Stimulated activated naive CD8-positive, alpha-beta T cell treated with anti-CD3 and anti-CD28 coated beads, Interleukin-15, Interleukin-2, amounts not matched to agents 100 U/mL and 50 U/mL, for 24 hours (primary cell): ENCODE results near the gene CCR5AS.
"Not testable (repeated sequence)": the region's sequence is repeated elsewhere in the genome, so short reads cannot be mapped to it uniquely, and the experiment has no call there.

Source experiments
- ATAC-seq: fragments of 150-1000 bp; cut with Tn5 transposase; one replicate; pipeline ENCODE4 v1.10.0; 2021
- DNase-seq: peaks from one replicate; pipeline ENCODE4 v3.0.0; 2021

CCR5AS gene

DNA sequence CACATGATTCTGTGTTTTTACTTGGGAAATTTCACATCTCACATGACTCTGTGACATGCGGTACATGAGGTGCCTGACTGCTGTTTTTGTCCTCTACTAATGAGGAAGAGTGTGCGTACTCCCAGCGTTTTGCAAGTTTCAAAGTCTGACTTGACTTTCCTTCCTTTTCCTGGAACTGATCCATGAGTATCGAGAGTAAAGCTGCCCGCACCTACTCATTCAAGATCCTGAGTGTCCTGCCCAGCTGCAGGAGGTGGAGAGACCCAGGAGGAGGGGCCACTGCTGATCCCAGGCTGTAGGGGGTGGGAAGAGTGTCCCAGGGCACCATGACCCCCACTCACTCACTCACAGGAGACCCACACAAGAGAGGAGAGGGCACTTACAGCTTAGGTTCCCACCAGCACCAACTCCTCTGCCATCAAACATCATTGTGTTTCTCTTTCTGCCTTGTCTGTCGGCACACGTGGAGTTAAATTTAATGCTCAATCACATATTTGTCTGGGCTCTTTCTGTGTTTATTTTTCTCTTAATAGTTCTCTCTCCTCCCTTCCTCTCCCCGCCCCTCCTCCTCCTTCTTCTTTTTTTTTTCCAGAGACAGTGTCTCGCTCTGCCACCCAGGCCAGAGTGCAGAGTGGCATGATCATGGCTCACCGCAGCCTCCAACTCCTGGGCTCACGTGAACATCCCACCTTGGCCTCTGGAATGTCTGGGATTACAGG, 1.4 kb downstream of the CCR5AS start:
- no peak for ATAC-seq

DNA sequence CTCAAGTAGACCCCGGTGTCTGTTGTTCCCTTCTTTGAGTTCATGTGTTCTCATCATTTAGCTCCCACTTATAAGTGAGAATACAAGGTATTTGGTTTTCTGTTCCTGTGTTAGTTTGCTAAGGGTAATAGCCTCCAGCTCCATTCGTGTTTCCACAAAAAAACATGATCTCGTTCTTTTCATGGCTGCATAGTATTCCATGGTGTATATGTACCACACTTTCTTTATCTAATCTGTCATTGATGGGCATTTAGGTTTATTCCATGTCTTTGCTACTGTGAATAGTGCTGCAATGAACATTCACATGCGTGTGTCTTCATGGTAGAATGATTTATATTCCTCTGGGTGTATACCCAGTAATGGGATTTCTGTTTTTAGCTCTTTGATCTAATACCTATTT, 4.0 kb downstream of the CCR5AS start:
- not testable (repeated sequence) for ATAC-seq, DNase-seq

More for the DNA sequence above, 1.4 kb downstream of the CCR5AS start:
- no peak for DNase-seq

DNA sequence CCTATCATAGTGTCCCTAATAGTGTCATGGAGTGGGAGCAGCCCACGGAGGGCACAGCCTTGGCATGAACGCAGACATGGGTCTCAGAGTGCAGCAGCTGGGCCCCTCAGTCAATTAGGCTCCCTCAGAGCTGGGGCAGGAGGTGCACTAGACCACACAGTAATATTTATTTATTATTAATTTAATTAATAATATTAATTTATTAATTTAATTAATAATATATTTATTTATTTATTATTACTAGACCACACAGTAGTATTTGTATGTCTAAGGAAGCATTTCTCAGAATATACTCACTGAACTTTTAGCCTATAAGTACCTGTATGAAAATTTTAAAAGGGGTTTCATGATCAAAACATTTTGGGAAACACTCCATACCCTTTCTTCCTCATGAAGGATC, 5.3 kb downstream of the CCR5AS start:
- DNase-seq, result no peak
- ATAC-seq, result no peak

DNA sequence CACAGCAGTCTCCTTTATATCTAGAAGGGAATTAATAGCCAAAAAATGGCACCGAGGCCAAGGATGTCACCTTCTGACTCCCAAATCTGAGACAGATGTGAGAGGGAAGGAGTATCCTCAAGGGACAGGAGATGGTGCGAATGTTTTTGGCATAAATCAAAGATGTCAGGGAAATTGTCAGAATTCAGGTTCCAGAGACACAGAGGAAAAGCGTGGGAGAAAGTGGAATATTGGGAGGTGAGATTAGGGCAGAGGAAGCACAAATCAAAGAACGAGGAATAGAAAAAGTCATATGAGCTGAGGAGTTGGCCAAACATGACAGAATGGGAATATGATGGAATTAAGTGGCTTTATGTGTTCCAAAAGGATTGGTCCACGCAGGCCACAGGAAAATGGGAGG, 6.0 kb downstream of the CCR5AS start:
- no peak for ATAC-seq
- no peak for DNase-seq

DNA sequence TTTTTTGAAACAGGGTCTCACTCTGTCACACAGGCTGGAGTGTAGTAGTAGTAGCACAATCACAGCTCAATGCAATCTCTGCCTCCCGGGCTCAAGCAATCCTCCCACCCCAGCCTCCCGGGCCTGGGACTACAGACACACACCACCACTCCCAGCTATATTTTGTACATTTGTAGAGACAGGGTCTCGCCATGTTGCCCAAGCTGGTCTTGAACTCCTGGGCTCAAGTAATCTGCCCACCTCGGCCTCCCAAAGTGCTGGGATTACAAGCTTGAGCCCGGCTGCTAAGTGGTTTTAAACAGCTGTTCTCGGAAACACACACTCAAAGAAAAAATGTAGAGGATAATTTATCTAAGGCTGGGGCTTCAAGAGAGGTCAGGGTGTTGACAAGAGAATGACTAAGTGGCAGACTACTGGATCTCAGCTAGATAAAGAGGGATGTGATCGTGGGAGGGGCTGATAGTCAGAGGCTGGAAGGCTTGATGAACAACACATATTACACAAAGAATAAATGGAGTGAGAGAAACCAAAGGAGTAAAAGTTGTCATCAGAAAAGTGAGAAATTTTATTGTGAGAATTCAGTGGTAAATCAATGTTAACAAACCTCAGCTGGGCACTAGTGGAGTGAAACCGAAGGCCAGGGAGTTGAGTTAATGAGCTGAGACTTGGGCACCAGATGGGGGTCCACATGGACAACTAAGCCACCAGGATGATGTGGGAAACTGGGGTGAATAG, 6.7 kb downstream of the CCR5AS start:
- ATAC-seq, result no peak
- DNase-seq, result no peak

DNA sequence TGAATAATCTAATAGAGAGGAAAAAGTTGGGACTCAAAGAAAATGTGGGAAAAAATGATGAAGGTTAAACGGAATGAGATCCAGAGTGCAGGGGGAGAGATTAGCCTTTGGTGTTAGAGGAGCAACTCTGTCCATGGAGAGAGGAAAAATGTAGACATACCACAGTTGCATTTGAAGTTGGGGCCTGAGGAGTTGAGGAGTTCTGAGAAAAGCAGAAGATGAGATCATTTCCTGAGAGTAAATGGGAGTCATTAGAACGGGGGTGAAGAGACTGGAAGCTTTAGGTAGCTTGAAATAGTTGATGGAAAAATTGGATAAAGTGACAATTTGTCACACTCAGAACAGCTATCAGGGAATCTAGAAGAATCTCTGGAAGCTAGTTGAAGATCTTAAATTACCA, 7.3 kb downstream of the CCR5AS start:
- no peak for DNase-seq
- peak; percentile 25 for ATAC-seq

DNA sequence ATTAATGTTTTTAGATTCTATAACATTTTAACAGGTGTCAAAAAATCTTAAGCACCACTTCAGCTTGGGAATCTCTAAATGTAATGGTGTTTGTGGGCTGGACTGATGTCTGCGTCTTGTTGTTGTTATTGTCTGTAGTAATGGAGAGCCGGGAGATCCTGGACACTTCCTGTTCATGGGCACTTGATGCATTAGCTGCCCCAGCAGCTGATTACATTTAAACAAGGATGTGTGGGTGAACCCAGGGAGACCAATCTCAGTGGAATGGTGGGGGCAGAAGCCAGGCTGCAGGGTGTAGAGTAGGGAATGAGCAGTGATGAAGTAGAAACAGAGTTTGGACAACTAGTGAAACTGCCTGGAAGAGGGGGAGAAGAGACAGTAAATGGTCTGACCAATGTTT, 7.8 kb downstream of the CCR5AS start:
- ATAC-seq (no peak), DNase-seq (no peak)

DNA sequence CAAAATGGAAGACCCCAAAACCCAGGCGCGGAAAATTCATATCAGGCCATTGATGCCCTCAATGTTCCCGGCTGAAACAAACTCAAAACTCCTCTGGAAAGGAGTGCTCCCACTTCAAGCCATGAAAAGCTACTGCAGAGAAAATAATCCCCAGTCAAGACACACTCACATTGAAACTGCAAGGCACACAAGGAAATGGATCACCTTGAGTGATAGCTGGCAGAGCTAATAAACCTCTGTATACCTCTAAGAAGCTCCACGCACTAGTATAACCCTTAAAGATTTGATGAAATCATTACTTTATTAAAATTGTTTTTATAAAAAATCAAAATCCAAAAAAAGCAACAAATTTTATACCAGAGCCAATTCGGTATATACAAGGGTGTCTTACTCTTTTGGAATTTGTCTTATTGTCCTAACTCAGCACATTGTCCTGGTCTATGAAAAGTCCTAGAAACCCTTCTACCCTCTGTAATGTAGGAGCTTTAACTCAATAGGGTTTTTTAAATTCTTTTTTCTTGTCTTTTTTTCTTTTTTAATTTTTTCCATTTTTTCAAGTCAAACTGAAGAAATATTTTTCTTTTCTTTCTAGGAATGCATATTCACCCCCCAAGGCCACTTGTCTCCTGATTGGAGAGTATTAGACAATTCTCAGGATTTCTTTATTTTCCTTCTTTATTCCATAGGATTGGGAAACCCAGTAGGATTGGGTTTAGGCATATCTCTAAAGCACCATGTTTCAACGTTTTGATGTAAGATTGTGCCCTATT, 8.5 kb downstream of the CCR5AS start:
- ATAC-seq, result no peak
- no peak for DNase-seq

DNA sequence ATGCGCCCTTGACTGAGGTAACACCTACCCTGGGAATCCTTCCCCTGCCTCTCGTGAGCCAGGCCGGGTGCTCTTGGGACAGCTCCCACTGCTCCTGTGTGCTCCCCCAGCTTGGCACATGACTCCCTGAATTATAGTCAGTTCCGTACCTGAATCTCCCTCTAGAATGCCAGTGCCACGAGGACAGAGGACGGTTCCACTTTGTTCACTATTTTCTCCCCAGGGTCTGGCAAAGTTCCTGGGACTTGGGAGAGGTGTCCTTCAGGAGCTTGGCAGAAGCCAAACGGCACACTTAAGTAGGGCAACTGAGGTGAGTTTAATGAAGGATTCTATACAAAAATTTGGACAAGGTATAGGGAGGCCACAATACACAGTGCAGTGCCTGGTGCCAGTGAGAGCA, 9.8 kb downstream of the CCR5AS start:
- DNase-seq (no peak), ATAC-seq (no peak)

DNA sequence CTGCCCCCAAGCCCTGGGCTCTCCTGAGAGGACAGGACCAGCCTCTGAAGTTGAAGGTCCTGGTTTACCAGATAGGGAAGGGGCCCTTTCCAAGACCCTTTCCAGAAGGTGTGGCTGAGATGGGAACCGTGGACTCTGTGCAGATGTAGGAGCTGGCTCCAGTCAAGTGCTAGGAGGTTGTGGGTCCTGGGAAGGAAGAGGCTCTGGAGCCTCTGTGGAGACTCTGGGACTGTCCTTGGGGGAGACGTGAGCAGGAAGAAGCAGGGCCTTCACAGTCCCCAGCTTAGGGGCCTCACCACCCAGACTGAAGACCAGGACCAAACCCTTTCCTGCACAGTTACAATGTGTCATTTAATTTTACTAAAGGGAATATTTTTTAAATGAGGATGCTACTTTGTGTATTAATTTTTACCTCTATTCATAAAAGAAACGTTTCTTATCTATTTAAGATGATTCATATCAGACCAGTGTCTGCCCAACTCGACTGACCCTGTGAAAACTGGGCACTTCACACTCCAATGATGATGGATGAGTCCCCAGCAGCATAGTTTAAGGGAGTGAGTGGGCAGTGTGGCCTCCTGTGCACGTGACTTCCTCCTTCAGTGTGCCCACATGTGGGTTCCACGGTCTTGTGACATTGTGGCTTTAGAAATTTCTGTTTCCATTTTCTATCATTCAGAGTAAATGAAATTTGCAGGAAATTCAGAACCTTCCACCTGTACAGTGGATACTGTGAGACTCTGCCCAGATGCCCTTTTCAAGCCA, 10.9 kb downstream of the CCR5AS start:
- ATAC-seq, result no peak
- DNase-seq, result no peak

DNA sequence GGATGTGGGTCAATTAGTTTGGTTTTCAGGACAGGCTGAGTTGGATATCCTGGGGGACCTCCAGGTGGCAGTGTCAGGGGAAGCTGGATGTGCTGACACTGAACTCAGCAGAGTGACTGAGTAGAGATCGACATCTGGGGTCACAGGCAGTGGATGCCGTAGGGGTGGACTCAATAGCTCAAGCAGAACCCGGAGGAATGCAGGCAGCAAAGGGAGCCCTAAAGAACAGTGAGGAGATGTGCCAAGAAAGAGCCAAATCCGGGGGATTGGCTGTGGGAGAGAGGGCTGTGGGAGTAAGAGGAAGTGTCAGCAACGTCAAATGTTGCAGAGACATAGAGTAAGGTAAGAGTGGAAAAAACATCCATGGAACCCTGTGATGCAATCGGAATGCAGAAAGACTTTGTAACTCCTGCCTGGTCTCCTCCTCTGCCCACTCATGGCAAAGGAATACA, 11.6 kb downstream of the CCR5AS start:
- DNase-seq (no peak), ATAC-seq (no peak)

DNA sequence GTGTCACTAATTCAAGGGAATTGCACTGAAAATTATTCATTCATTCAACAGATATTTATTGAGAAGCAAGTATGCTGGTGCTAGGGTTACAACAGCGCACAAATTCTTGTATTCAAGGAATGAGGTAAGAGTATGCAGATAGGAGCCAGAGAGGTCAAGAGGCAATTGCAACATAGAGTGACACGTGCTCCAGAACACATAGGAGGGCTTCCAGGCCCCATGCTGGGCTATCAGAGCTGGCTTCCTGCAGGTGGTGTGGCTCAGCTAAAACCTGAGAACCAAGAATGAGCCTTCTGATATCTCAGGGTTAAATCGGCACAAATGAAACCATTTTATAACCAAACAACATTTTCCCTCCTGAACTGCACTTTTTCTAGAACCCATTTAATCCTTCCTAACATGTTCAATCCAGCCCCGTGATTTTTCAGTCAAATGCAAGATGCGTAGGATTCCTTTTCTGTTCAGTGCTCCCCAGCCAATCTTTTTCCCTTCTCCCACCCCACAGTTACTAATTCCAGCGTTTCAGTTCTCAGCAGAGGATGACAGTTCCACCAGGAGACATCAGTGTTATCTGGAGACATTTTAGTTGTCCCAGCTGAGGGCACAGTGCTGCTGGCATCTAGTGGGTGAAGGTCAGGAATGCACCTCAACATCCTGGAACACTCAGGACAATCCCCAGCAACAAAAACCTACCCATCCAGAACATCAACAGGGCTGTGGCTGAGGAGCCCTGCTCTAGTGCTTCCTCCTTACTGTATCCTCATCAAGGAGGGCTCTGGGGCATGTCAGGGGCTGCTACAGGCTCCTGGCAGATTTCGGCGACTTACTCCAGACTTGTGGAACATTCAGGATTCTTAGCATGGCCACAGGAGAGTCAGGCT, 13.1 kb downstream of the CCR5AS start:
- ATAC-seq (no peak), DNase-seq (no peak)

DNA sequence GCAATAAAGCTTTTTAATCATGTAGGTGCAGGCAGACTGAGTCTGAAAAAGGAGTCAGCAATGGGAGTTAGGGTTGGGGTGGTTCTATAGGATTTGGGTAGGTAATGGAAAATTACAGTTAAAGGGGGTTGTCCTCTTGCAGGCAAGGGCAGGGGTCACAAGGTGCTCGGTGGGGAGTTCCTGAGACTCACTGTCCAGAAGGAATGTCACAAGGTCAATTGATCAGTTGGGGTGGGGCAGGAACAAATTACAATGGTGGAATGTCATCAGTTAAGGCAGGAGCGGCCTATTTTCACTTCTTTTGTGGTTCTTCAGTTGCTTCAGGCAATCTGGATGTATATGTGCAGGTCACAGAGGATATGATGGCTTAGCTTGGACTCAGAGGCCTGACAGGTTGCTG, 13.9 kb downstream of the CCR5AS start:
- DNase-seq (no peak), ATAC-seq (no peak)

DNA sequence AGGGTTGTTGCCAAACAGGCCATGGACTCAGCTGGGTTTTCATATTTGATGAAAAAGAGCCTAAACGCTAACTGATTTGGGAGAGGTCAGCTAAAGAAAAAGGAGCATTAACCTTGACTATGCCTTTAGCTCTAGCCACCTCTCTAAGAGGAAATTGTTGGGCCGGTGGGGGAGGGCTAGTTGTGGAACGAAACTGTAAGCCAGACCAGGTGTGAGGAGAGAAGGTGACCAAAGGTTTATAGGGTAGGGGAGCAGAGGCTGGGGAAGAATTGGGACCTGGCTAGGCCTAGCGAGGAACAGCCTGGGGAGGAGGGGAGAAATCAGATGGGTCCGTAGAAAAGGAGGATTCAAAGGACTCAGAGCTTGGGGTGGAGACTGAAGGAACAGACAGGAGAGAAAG, 15.3 kb downstream of the CCR5AS start:
- ATAC-seq, DNase-seq: not testable (repeated sequence)

DNA sequence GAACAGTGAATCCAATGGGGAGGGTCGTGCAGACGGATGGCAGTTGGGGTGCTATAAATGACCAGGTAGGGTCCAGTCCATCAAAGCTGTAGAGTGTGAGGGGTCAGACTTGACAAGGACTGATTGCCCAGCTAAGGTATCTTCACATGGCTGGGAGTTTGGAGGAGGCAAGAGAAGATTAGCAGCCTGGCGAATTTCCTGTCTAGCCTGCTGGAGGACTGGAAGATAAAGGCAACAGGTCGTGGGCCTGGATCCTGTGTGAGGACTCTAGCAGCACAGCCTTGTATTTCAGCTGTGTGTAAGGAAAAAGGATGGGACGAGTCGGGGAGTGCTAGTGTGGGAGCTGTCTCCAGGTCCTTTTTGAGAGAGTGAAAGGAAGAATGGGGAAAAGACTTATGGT, 17.6 kb downstream of the CCR5AS start:
- no peak for ATAC-seq
- DNase-seq, result no peak

DNA sequence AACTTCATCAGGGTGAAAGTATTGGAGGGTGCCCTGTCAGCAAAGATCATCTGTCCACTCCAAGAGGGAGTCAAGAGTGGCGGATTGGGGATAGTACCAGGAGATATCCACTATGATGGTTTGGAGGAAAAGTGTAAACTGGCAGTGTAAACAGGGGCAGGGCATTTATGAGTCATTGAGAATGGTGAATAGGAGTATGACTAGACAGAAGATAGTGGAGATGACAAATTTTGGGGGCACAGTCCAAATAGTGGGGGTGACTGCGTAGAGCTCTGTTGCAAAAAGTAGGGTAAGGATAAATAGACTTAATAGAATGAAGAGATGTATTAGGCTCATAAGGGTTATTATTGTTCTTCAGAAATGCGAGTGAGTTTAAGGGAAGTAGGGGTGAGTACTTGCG, 18.0 kb downstream of the CCR5AS start:
- not testable (repeated sequence) for DNase-seq, ATAC-seq

DNA sequence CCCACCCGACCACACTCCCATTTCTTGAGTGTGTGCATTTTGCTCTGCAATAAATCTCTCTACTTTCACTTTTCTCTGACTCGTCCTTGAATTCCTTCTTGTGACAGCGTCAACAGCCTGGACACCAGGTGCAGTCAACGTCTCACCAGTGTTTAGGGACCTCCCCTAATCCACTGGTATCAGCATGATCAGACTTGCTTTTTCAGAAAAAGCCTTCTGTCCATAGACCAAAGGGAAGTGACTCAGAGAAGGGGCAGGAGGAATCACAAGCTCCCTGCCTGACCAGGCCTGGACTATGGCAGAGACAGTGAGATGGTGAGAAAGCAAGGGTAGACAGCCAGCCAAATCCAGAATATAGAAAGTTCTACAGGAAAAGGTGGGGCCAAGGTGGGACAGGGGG, 20.7 kb downstream of the CCR5AS start:
- ATAC-seq (peak; percentile 46), DNase-seq (no peak)

DNA sequence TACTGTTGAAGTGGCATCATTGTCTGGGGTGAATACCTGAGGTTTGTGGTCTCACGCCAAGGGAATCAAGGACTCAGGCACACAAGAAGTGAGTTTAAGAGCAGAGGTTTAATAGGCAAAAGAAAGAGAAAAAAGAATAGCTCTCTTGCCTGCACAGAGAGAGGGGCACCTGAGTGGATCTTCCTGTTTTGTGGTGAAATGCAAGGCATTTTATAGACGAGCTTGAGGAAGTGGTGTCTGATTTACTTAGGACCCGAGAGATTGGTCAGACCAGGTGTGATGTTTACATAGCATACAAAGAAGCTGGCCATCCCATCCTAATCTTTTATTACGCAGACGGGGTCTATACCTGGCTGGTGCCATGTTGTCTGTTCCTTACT, 22.9 kb downstream of the CCR5AS start:
- no peak for ATAC-seq
- DNase-seq, result no peak

DNA sequence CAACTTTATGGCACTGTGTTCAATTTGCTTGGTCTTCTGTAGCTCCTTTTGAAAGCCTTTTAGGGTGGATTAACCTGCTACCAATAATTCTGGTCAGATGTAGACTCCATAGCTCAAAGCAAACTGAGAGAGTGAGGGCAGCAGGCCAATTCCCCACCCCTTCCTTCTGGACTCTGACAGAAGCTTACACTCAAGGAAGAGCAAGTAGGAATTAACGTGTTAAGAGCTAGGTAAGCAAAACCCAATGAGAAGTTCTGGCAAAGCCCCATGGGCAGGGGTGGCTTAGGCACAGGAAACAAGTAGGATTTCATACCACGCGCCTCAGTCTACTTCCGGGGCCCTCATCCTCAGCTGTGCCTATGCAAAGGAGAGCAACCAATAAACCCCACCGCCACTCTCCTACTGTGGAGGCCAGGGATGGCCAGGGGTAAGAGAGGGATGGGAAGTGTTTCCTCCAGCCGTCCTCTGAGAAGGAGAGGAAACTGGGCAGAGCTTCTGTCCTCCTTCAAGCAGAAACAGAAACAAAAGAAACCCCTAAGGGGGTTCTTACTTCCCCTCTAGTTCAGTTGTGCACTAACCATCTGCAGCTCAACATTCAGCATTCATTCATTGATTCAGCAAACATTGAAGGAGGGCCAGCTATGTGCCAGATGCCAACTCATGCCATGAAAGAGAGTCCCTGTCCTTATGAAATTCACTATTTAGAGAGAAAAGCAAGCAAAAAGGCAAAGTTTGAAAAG, 23.5 kb downstream of the CCR5AS start:
- no peak for DNase-seq
- no peak for ATAC-seq

DNA sequence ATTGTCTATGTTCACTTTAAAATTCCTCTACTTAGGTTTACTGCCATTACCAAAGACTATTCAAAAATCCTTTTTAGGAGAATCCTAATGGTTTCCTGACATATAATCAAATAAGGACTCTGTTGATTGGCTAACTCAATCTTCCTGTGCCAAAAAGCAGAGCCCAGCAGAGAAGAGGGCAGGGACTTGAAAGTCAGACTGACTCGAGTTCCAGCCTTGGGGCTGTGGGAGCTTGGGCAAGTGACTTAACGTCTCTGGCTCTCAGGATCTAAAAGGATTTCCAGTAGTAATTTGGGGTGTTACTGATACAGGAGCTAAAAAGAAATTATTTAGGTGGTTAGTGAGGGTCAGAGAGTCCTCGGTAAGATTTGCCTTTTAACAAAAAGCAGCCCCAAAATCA, 25.2 kb downstream of the CCR5AS start:
- DNase-seq, result no peak
- no peak for ATAC-seq
